Measurements from ENCODE around the gene AOPEP.

AOPEP gene

GRCh38 chr9:95090023-95090791 lies 363.7 kb downstream of the AOPEP start:
- no peak for DNase-seq (ENCODE audit: extremely low read depth, low read depth)
- TF ChIP-seq CTCF (IDR thresholded peaks at IDR 0.05; ENCODE audit: low read depth, low read length), result no peak

GRCh38 chr9:95090871-95091577 lies 364.5 kb downstream of the AOPEP start:
- DNase-seq (ENCODE audit: extremely low read depth, low read depth), result no peak
- TF ChIP-seq CTCF (IDR thresholded peaks at IDR 0.05; ENCODE audit: low read depth, low read length), result no peak

GRCh38 chr9:95091601-95092261 lies 365.2 kb downstream of the AOPEP start:
- DNase-seq (ENCODE audit: extremely low read depth, low read depth), result no peak
- no peak for TF ChIP-seq CTCF (IDR thresholded peaks at IDR 0.05; ENCODE audit: low read depth, low read length)

- TF ChIP-seq CTCF (IDR thresholded peaks at IDR 0.05; ENCODE audit: low read depth, low read length), result no peak
- no peak for DNase-seq (ENCODE audit: extremely low read depth, low read depth)
Measured at GRCh38 chr9:95092262-95093072, 366.0 kb downstream of the AOPEP start.

GRCh38 chr9:95093586-95093985 lies 367.1 kb downstream of the AOPEP start:
- no peak for TF ChIP-seq CTCF (IDR thresholded peaks at IDR 0.05; ENCODE audit: low read depth, low read length)
- DNase-seq (ENCODE audit: extremely low read depth, low read depth), result no peak

- DNase-seq (ENCODE audit: extremely low read depth, low read depth), result no peak
- no peak for TF ChIP-seq CTCF (IDR thresholded peaks at IDR 0.05; ENCODE audit: low read depth, low read length)
Measured at GRCh38 chr9:95094002-95094401, 367.5 kb downstream of the AOPEP start.
